Suprapubic skin (tissue), 4 donors: Measurements from ENCODE around the gene CCDC78.

ENCODE experiments used
- EP300 ChIP-seq: sonication (generic); formaldehyde crosslinking; IDR thresholded peaks from one replicate; pipeline ENCODE4 v1.6.1; 2017; ENCODE audit warnings: antibody characterized with exemption
- POLR2A ChIP-seq, 2 donors: fragments of 450-650 bp; IDR thresholded peaks; one replicate each; pipeline ENCODE4 v1.6.1; 2017; ENCODE audit warnings: antibody characterized with exemption in 2 of 2, mild to moderate bottlenecking in 2 of 2, moderate library complexity in 2 of 2
- POLR2AphosphoS5 ChIP-seq, 3 donors: sonication (generic); formaldehyde crosslinking; IDR thresholded peaks; one replicate each; pipeline ENCODE4 v1.6.1; 2017; ENCODE audit warnings: antibody characterized with exemption in 3 of 3
- TF ChIP-seq, protein P1 (sequence below), 2 donors: fragments of 200-600 bp in 1 of 2; fragments of 450-650 bp in 1 of 2; sonication (generic) in 1 of 2; IDR thresholded peaks; one replicate each; pipeline ENCODE4 v1.5.1; 2016 to 2019; ENCODE audit warnings: antibody characterized with exemption in 2 of 2, mild to moderate bottlenecking in 1 of 2, moderate library complexity in 1 of 2

DNA sequence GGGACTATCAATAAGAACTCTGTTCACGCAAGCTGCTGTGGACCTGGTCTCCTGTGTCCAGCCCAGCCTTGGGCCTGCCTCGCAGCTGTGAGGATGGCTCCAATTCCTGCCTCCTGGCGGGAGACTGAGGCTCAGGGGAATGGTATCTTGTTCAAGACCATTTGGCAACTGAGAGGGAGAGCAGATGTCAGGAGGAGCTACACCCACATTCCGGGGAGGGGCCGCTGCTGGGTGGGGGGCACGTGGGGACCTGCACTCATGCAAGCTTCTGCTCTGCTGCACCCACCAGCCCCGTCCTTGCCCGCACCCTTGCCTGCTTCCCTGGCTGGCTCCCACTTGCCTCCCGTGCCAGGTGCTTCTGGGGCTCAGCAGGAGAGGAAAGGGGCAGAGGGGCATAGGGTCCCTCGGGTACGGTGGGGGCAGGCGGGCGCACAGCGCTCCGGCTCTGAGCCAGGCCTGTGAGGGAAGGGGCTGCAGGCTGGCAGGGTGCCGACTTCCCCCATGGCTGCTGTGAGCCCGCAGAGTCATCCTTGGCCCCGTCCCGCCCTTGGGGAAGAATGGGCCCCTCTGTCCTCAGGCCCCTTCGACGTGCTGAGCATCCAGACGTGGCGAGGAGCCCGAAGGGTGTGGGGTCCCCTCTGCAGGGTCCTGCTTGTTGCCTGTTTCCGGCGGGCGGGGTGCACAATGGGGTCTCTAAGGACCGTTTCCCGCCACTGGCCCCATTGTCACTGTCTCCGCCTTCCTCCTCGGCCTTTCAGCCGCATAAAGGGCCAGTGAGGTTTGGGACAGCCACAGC lies 8.6 kb downstream of the CCDC78 start:
- no peak for TF ChIP-seq POLR2AphosphoS5 (IDR thresholded peaks at IDR 0.05)
- TF ChIP-seq POLR2A (IDR thresholded peaks at IDR 0.05), result no peak
- TF ChIP-seq, protein P1, sequence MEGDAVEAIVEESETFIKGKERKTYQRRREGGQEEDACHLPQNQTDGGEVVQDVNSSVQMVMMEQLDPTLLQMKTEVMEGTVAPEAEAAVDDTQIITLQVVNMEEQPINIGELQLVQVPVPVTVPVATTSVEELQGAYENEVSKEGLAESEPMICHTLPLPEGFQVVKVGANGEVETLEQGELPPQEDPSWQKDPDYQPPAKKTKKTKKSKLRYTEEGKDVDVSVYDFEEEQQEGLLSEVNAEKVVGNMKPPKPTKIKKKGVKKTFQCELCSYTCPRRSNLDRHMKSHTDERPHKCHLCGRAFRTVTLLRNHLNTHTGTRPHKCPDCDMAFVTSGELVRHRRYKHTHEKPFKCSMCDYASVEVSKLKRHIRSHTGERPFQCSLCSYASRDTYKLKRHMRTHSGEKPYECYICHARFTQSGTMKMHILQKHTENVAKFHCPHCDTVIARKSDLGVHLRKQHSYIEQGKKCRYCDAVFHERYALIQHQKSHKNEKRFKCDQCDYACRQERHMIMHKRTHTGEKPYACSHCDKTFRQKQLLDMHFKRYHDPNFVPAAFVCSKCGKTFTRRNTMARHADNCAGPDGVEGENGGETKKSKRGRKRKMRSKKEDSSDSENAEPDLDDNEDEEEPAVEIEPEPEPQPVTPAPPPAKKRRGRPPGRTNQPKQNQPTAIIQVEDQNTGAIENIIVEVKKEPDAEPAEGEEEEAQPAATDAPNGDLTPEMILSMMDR (IDR thresholded peaks at IDR 0.05), result no peak
- TF ChIP-seq EP300, result no peak
